ENCODE results near the gene DLG1. TPM values are rescaled to one million over a fixed set of nuclear protein-coding genes. Genes with fewer than 3 reads are reported as not detected.

Gene DLG1
- total and polyA plus RNA-seq, 9 of the 15 experiments (the other 6 are each of a cell fraction or from before 2014, with no cell fraction given), result 9.4 to 63.5 (median 43.6) TPM

DNA sequence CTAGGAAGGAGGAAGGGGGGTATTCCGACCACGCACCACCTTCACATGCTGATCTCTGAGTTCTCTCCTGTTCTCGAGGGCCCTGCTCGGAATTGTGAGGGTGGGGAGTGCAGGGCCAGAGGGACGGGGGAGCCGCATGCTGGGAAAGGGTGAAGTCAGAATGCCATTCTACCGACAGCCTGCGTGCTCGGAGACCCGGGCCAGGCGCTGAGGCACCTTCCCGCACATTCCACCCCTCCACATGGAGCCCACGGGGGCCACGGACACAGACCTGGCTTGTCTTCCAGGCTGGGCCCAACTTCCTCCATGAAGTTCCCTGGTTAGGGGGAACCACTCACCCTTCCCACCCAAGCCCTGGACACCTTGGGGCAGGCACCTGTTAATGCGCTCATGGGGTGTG is 301.1 kb downstream of the DLG1 start:
- no peak for FAIRE-seq
- H3K9me3 ChIP-seq (replicated peaks; ENCODE audit: control insufficient read depth, insufficient read depth, low read depth, low read length), result no peaks in the 10 kb centered on the region
- WGBS (ENCODE audit: insufficient coverage, low coverage, missing lambda C conversion rate), result 59% methylated on average over 12 of the region's 15 CpGs
- H3K9me1 ChIP-seq (ENCODE audit: control insufficient read depth, insufficient read depth, low read length), result no peaks in the 10 kb centered on the region
- DNase-seq (ENCODE audit: extremely low read depth in 1 of 4, low spot score in 3 of 4), result no peak
- no peak overlapping the region for H3K4me2 ChIP-seq (ENCODE audit: insufficient read depth, low read length)
- no peaks in the 10 kb centered on the region for H3K36me3 ChIP-seq (ENCODE audit: control insufficient read depth, insufficient read depth, low read length)
- no peaks in the 10 kb centered on the region for H3K27me3 ChIP-seq (ENCODE audit: control insufficient read depth in 2 of 2, insufficient read depth in 2 of 2, low read length in 2 of 2)
- intact Hi-C loops (cut with micrococcal nuclease) (no loop called here), in situ Hi-C loops (cut with MboI) (loop anchor here (25.0 kb wide), 1 partner anchor 515 kb away; no protein-coding TSS in a partner anchor)
- no peak for TF ChIP-seq ZNF764 (CRISPR knock-in tag; IDR thresholded peaks at IDR 0.05; ENCODE audit: low read depth)
- no peak for TF ChIP-seq ELK3 (CRISPR knock-in tag; IDR thresholded peaks at IDR 0.05)
- no peak for TF ChIP-seq CEBPG (CRISPR knock-in tag; IDR thresholded peaks at IDR 0.05)
- no peak for TF ChIP-seq CEBPG (tag; conservative IDR thresholded peaks at IDR 0.05 in 1 of 2, IDR thresholded peaks at IDR 0.05 in 1 of 2)
- H3K79me2 ChIP-seq (ENCODE audit: control insufficient read depth, insufficient read depth, low read length), result no peaks in the 10 kb centered on the region
- H3K27ac ChIP-seq (ENCODE audit: extremely low read depth, low read depth, low read length), result no peak overlapping the region
- peak overlapping the region in 1 of 2 experiments; percentile 57; a peak in 2 of 4 replicates for H3K9ac ChIP-seq (ENCODE audit: insufficient read depth in 1 of 2, low read depth in 2 of 2, low read length in 2 of 2)
- no peak overlapping the region for H2AFZ ChIP-seq (ENCODE audit: low read depth, low read length)
- ChIA-PET CTCF (ENCODE audit: low intra/inter-chr PET ratio) (no interaction called here), POLR2A (interaction anchor here (0.6 to 1.7 kb wide), 4 partner anchors 27 to 786 kb away, joined by 3 to 4 read pairs (median 3); partner anchors contain the start of gene MELTF)
- peaks cover 0 to 24% of the 10 kb centered on the region in 2 experiments; a peak in 2 of 5 replicates for H3K4me1 ChIP-seq (replicated peaks in 1 of 2; ENCODE audit: control insufficient read depth in 2 of 2, insufficient read depth in 2 of 2, low read length in 2 of 2)
- BruUV-seq (replicated peaks), result no TSS peak
- no peak overlapping the region for H3K4me3 ChIP-seq
- no peaks in the 10 kb centered on the region for H4K20me1 ChIP-seq (replicated peaks; ENCODE audit: control insufficient read depth, insufficient read depth, low read length)
- ATAC-seq, result no peak
